ENCODE results near the gene OPCML.

OPCML gene

DNA sequence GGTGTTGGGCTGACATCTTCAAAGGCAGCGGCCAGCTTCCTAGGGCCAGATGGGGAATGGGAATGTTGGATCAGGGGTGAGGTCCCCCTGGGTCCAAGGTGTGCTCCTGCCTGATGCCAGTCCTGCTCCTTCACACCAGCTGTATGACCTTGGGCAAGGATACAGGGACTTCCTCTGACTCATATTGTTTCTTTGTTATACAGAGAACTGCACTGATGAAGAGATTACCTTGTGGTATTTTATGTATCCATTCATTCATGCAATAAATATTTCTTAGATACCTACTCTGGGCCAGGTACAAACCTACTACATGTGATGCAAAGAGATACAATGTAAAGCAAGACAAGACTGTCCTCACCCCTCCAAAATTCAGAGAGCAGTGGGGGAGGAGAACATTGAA lies 3.9 kb upstream of the OPCML start:
- no peak for DNase-seq

GRCh38 chr11:133533205-133533604 lies 904 bp upstream of the OPCML start:
- no peak for DNase-seq

DNA sequence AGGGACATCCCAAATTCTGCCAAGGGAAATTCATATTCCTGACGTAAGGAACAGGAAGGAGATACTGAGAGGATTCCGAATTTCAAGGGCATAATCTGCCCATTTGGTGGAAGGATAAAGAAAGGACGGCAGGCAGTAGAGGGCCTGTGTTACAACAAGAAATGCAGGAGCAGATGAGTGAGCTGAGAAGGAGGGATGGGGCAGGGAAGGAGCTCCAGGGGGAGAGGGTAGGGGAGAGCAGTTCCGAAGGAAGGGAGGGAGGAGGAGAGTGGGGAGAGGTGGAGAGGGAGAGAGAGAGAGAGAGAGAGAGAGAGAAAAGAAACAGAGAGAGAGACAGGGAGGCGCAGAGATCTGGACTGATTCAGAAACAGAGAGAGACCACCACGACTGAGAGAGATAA lies 843 bp downstream of the OPCML start:
- DNase-seq, result no peak

DNA sequence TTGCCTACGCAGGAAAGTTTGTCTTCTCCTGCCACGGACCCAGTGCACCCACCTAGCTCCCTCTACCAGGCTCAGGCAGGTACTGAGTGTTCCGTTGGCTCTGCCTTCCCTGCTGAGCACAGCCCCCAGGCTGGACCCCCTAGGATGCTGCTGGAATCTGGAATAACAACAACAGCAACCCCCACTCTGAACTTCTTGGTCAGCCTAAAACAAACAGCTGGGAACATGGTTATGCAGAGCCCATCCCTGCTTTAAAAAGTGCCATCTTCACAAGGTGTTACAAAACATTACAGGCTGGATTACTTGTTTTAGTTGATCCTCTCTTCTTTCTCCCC lies 1.8 kb downstream of the OPCML start:
- DNase-seq, result no peak

DNA sequence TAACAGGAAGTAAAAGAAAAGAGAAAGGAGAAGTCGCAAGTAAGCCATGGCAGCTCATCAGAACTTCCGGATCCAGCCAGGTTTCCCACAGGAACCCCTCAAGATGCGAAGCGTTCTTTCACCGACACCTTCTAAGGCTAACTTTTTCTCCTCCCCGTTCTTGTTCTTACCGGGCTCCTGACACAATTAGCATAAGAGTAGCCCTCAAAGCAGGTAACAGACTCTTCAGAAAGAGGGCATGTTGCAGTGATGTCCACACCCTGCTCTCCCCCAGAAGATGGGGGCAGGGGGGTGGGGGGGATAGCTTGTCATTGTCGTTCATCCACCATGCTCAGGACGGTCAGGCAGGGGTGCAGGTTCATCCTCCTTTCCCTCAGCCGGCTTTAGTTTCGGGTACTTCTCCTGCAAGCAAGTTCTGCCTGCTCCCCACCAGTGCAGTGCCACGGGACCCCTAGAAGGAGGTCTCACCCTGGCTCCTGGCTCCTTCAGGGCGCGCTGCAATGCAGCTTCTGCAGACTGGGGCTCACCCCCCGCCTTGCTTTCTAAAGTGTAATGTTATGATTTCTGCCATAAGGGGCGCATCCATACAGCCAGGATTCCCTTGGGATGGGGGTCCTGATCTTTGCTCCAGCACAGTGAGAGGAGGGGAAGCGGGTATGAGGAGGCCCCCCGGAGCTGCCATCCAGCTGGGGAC lies 2.3 kb downstream of the OPCML start:
- DNase-seq, result no peak

GRCh38 chr11:133526790-133527189 lies 5.5 kb downstream of the OPCML start:
- no peak for DNase-seq

DNA sequence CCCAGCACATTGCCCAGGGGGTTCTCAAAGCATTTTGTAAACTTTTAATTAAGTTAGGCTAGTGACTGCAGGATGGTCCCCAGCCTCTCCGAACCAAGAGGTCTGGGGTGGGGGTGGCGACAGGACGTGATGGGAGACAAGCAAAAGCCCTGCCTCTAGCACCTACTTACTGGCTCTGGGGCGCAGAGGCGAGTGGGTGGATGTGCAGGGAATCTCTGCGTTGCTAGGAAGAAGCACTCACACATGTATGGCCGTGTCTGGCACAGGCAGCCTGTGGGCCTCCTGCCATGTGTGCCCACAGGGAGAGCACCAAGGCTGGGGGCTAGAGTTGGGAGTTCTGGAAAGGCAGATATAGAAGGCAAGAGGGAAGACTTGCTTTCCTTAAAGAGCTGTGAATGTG lies 6.3 kb downstream of the OPCML start:
- DNase-seq, result no peak

GRCh38 chr11:133524488-133524887 lies 7.8 kb downstream of the OPCML start:
- DNase-seq, result no peak

- DNase-seq, result no peak
These were observed 10.0 kb downstream of the OPCML start for GRCh38 chr11:133522344-133522743.

- DNase-seq, result no peak
These were observed 10.8 kb downstream of the OPCML start for GRCh38 chr11:133521502-133521901.

GRCh38 chr11:133520707-133521106 lies 11.6 kb downstream of the OPCML start:
- DNase-seq, result no peak

DNA sequence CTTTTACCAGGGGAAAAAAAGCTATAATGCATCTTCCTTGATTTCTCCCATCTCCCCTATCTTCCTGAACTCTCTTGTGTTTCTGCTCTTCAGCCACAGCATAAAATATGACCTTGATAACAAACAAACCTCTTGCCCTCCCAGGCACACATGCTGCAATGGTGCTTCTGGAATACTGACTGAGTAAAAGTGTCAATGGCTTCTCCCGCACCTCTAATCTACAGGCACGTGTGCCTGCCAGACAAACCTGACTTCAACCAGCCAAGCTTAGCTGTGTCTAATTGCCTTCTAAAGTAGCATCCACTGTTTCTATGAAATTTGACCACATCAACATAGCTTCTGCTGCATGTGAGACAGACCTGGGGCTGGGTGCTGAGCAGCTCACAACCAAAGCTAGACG lies 12.7 kb downstream of the OPCML start:
- DNase-seq, result no peak

DNA sequence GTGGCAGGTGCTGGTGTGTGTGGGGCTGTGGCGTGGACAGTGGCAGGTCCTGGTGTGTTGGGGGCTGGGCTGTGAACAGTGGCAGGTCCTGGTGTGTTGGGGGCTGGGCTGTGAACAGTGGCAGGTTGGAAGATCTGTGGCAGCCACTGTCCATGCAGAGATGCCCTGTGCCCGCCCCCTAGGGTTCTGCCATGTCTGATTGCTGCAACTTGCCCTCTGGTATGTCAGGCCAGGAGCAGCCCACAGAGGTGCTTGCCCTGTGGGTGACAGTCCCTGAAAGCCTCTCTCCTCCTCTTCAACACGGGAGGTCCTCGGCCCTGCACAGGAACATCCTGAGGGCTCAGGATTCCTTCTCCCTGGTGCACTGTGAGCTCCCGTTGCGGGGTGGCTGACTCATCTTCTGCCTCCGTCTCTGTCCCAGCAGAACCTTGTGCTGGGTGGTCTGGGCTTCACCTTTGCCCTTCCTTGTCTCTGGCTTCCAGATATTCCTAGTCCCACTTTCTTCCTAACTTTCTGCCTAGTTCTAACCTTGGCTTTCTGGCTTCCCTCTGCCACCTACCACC lies 13.5 kb downstream of the OPCML start:
- no peak for DNase-seq

- no peak for DNase-seq
These were observed 15.5 kb downstream of the OPCML start for GRCh38 chr11:133516845-133517244.

- no peak for DNase-seq
These were observed 17.2 kb downstream of the OPCML start for GRCh38 chr11:133515107-133515506.

- no peak for DNase-seq
These were observed 22.2 kb downstream of the OPCML start for GRCh38 chr11:133509924-133510697.

- DNase-seq, result no peak
These were observed 23.8 kb downstream of the OPCML start for GRCh38 chr11:133508468-133508867.

DNA sequence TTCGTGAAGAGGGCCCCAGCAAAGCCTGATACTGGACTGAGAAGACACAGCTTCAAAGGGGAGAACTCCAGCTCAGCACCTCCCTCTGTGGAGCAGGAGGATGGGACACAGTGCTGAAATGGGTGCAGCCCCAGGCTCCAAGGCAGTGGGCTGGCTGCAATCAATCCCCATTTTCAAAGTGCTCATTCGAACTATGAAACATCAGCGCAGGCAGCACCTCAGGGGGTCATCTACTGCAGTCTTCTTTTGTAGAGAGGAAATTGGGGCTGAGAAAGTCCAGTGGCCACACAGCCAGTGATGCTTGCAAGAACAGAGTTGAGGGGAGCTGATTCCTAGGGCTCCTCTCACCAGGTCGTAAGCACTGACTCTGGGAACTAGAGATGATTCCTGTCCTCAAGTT lies 25.1 kb downstream of the OPCML start:
- no peak for DNase-seq

GRCh38 chr11:133506551-133507094 lies 25.7 kb downstream of the OPCML start:
- no peak for DNase-seq

DNA sequence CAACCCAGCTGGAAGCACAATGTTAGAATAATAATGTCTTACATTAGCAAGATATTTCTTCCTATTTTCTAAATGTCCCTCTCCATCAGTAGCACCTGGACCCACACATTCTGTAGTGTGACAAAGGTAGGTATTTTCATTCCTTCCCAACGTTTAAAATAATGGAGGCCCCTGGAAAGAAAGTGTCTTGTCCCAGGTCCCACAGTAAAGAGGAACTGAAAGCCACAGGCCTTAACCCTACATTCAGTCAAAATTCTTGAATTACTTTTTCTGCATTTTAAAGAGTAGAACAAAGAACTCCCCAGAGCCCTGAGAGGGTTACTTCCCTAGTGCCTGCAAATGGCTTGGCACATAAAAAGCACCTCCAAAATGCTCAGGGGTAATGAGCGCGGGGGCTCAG lies 26.3 kb downstream of the OPCML start:
- no peak for DNase-seq

- no peak for DNase-seq
These were observed 27.4 kb downstream of the OPCML start for GRCh38 chr11:133504906-133505305.

- DNase-seq, result no peak
These were observed 28.5 kb downstream of the OPCML start for GRCh38 chr11:133503776-133504175.

DNA sequence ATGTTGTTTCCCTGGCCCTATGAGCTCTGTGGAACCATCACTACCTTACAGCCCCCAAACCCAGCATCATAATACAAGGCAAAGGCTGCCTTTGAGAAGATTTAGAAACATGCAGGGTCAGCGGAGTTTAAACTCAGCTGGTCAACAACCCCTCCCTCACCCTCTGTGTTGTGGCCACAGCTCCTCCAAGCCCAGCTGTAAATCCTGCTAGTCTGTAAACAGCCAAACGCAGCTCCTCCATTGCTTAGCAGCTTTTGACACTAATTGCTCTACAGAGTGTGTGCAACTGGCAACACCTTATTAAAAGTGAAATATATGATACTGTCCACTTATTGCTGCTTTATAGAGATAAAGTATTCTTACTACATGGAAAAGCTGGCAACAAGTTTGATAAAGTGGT lies 29.1 kb downstream of the OPCML start:
- DNase-seq, result no peak

Data from inflammatory macrophage treated with lipopolysaccharide for 4 hours (primary cell).